Stomach smooth muscle (tissue), 2 donors: ENCODE data around the gene SCYL3.

Experiments used
- H3K27ac ChIP-seq: one replicate; pipeline ENCODE4 v1.7.0; 2013; ENCODE audit warnings: mild to moderate bottlenecking, low read length, inconsistent platforms
- H3K27me3 ChIP-seq, 2 donors: one replicate each; pipeline ENCODE4 v1.7.0; 2013; ENCODE audit warnings: low read length in 2 of 2; ENCODE audit not compliant: insufficient read depth in 2 of 2, control insufficient read depth in 1 of 2
- H3K36me3 ChIP-seq, 2 donors: one replicate each; pipeline ENCODE4 v1.7.0; 2013; ENCODE audit warnings: low read length in 2 of 2; ENCODE audit not compliant: control insufficient read depth in 2 of 2, insufficient read depth in 2 of 2
- H3K4me1 ChIP-seq: one replicate; pipeline ENCODE4 v1.7.0; 2013; ENCODE audit warnings: low read length; ENCODE audit not compliant: control insufficient read depth, insufficient read depth
- H3K4me3 ChIP-seq, 2 donors: one replicate each; pipeline ENCODE4 v1.7.0; 2013; ENCODE audit warnings: low read length in 2 of 2
- H3K9ac ChIP-seq, 2 donors: one replicate each; pipeline ENCODE4 v1.7.0; 2013; ENCODE audit warnings: low read length in 2 of 2, mild to moderate bottlenecking in 1 of 2
- H3K9me3 ChIP-seq, 2 donors: one replicate each; pipeline ENCODE4 v1.7.0; 2013; ENCODE audit warnings: low read length in 2 of 2; ENCODE audit not compliant: control insufficient read depth in 2 of 2
- donor health status: healthy.
- donor health status: Pancreatic carcinoma.

Gene SCYL3

GRCh38 chr1:169886422-169886821, 7.3 kb downstream of the SCYL3 start:
- H3K36me3 ChIP-seq: peaks cover 4 to 11% of the 10 kb centered on the region in 2 donors
- no peaks in the 10 kb centered on the region for H3K9me3 ChIP-seq
- H3K27ac ChIP-seq: no peak overlapping the region
- H3K9ac ChIP-seq: no peak overlapping the region
- H3K4me1 ChIP-seq: peaks cover 2% of the 10 kb centered on the region
- no peaks in the 10 kb centered on the region for H3K27me3 ChIP-seq
- H3K4me3 ChIP-seq: no peak overlapping the region

GRCh38 chr1:169885207-169885606, 8.5 kb downstream of the SCYL3 start:
- H3K4me1 ChIP-seq: no peaks in the 10 kb centered on the region
- no peaks in the 10 kb centered on the region for H3K27me3 ChIP-seq
- peaks cover 4 to 11% of the 10 kb centered on the region in 2 donors for H3K36me3 ChIP-seq
- no peak overlapping the region for H3K9ac ChIP-seq
- no peaks in the 10 kb centered on the region for H3K9me3 ChIP-seq
- no peak overlapping the region for H3K4me3 ChIP-seq
- no peak overlapping the region for H3K27ac ChIP-seq

GRCh38 chr1:169884634-169885033, 9.1 kb downstream of the SCYL3 start:
- Histone ChIP-seq H3K4me1 (no peaks in the 10 kb centered on the region), H3K9ac (no peak overlapping the region), H3K4me3 (no peak overlapping the region), H3K27ac (no peak overlapping the region), H3K36me3 (peaks cover 4 to 11% of the 10 kb centered on the region in 2 donors), H3K27me3 (no peaks in the 10 kb centered on the region), H3K9me3 (no peaks in the 10 kb centered on the region)

GRCh38 chr1:169882039-169882511, 11.6 kb downstream of the SCYL3 start:
- Histone ChIP-seq H3K36me3 (peaks cover 4 to 8% of the 10 kb centered on the region in 2 donors), H3K9me3 (no peaks in the 10 kb centered on the region), H3K4me1 (no peaks in the 10 kb centered on the region), H3K4me3 (no peak overlapping the region), H3K9ac (no peak overlapping the region), H3K27ac (no peak overlapping the region), H3K27me3 (no peaks in the 10 kb centered on the region)

- no peak overlapping the region for H3K27ac ChIP-seq
- no peaks in the 10 kb centered on the region for H3K27me3 ChIP-seq
- H3K36me3 ChIP-seq: peaks cover 7 to 10% of the 10 kb centered on the region in 2 donors
- H3K4me1 ChIP-seq: no peaks in the 10 kb centered on the region
- no peak overlapping the region for H3K9ac ChIP-seq
- no peak overlapping the region for H3K4me3 ChIP-seq
- H3K9me3 ChIP-seq: no peaks in the 10 kb centered on the region
These were observed 14.5 kb downstream of the SCYL3 start for GRCh38 chr1:169879034-169879840.

- Histone ChIP-seq H3K9ac (no peak overlapping the region), H3K4me3 (no peak overlapping the region), H3K27me3 (no peaks in the 10 kb centered on the region), H3K36me3 (peaks cover 10 to 11% of the 10 kb centered on the region in 2 donors), H3K27ac (no peak overlapping the region), H3K9me3 (no peaks in the 10 kb centered on the region), H3K4me1 (no peaks in the 10 kb centered on the region)
These were observed 15.2 kb downstream of the SCYL3 start for GRCh38 chr1:169878498-169878897.

- no peaks in the 10 kb centered on the region for H3K27me3 ChIP-seq
- no peaks in the 10 kb centered on the region for H3K9me3 ChIP-seq
- no peaks in the 10 kb centered on the region for H3K4me1 ChIP-seq
- no peak overlapping the region for H3K27ac ChIP-seq
- H3K36me3 ChIP-seq: peaks cover 8 to 11% of the 10 kb centered on the region in 2 donors
- H3K9ac ChIP-seq: no peak overlapping the region
- H3K4me3 ChIP-seq: no peak overlapping the region
These were observed 15.8 kb downstream of the SCYL3 start for GRCh38 chr1:169877800-169878491.

GRCh38 chr1:169874229-169874628, 19.5 kb downstream of the SCYL3 start:
- peaks cover 26 to 32% of the 10 kb centered on the region in 2 donors for H3K36me3 ChIP-seq
- no peak overlapping the region for H3K27ac ChIP-seq
- no peak overlapping the region for H3K4me3 ChIP-seq
- H3K9ac ChIP-seq: no peak overlapping the region
- H3K9me3 ChIP-seq: no peaks in the 10 kb centered on the region
- H3K27me3 ChIP-seq: no peaks in the 10 kb centered on the region
- no peaks in the 10 kb centered on the region for H3K4me1 ChIP-seq

GRCh38 chr1:169873582-169874199, 20.0 kb downstream of the SCYL3 start:
- Histone ChIP-seq H3K9me3 (no peaks in the 10 kb centered on the region), H3K4me1 (no peaks in the 10 kb centered on the region), H3K36me3 (peaks cover 29 to 37% of the 10 kb centered on the region in 2 donors), H3K27ac (no peak overlapping the region), H3K4me3 (no peak overlapping the region), H3K9ac (no peak overlapping the region), H3K27me3 (no peaks in the 10 kb centered on the region)

GRCh38 chr1:169872906-169873305, 20.8 kb downstream of the SCYL3 start:
- Histone ChIP-seq H3K27me3 (no peaks in the 10 kb centered on the region), H3K4me3 (no peak overlapping the region), H3K9ac (no peak overlapping the region), H3K36me3 (peaks cover 31 to 41% of the 10 kb centered on the region in 2 donors), H3K9me3 (no peaks in the 10 kb centered on the region), H3K27ac (no peak overlapping the region), H3K4me1 (no peaks in the 10 kb centered on the region)
